Measurements from ENCODE around the gene TRAPPC12. TPM values are rescaled to one million over a fixed set of nuclear protein-coding genes. Genes with fewer than 3 reads are reported as not detected.
A peak's percentile ranks its signal among the peaks of the same experiment; 100 is the strongest.

The TRAPPC12 gene
- total RNA-seq, 1 donor from 2014 or later, result 121 TPM

DNA sequence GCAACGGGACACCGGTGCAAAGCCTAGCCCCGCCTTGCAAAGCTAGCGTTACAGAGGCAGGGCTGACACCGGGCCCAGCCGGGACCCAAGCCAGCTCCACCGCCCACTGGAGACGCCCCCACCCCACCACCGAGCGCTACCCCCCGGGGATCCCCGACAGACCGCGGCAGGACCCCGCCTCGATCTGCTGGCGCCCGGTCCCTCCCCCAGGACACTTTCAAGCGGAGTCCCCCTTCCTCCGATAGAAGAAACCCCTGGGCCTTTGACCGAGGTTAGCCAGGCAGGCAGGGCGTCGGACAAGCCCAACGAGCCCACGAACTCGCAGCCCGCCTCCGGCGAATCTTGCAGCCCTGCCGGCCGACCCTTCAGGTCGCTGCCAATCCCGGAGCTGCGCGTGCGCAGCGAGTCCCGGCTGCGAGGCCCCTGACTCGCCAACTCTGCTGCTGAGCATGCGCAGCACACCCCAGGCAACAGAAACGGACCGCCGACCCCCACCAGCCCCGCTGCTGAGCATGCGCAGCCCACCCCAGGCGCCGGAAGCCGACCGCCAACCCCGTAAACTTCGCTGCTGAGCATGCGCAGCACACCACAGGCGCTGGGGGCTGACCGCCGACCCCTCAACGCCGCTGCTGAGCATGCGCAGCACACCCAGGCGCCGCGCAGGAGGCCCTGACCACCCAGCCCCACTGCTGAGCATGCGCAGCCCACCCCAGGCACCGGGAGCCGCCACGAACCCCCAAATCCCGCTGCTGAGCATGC, 139.2 kb downstream of the TRAPPC12 start:
- Mint-ChIP-seq H3K4me3 (ENCODE audit: low read depth) (peak overlapping the region; percentile 86), H3K9me3 (ENCODE audit: low read depth) (peaks cover 7% of the 10 kb centered on the region), H3K27ac (peak overlapping the region; percentile 95), H3K36me3 (ENCODE audit: insufficient read depth) (peaks cover 27% of the 10 kb centered on the region), H3K27me3 (no peaks in the 10 kb centered on the region), H3K4me1 (ENCODE audit: low read depth) (peaks cover 37% of the 10 kb centered on the region)
- DNase-seq (ENCODE audit: low spot score, unreplicated experiment), result peak; percentile 98
- TF ChIP-seq, protein P1, sequence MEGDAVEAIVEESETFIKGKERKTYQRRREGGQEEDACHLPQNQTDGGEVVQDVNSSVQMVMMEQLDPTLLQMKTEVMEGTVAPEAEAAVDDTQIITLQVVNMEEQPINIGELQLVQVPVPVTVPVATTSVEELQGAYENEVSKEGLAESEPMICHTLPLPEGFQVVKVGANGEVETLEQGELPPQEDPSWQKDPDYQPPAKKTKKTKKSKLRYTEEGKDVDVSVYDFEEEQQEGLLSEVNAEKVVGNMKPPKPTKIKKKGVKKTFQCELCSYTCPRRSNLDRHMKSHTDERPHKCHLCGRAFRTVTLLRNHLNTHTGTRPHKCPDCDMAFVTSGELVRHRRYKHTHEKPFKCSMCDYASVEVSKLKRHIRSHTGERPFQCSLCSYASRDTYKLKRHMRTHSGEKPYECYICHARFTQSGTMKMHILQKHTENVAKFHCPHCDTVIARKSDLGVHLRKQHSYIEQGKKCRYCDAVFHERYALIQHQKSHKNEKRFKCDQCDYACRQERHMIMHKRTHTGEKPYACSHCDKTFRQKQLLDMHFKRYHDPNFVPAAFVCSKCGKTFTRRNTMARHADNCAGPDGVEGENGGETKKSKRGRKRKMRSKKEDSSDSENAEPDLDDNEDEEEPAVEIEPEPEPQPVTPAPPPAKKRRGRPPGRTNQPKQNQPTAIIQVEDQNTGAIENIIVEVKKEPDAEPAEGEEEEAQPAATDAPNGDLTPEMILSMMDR (IDR thresholded peaks at IDR 0.05; ENCODE audit: unreplicated experiment), result no peak

DNA sequence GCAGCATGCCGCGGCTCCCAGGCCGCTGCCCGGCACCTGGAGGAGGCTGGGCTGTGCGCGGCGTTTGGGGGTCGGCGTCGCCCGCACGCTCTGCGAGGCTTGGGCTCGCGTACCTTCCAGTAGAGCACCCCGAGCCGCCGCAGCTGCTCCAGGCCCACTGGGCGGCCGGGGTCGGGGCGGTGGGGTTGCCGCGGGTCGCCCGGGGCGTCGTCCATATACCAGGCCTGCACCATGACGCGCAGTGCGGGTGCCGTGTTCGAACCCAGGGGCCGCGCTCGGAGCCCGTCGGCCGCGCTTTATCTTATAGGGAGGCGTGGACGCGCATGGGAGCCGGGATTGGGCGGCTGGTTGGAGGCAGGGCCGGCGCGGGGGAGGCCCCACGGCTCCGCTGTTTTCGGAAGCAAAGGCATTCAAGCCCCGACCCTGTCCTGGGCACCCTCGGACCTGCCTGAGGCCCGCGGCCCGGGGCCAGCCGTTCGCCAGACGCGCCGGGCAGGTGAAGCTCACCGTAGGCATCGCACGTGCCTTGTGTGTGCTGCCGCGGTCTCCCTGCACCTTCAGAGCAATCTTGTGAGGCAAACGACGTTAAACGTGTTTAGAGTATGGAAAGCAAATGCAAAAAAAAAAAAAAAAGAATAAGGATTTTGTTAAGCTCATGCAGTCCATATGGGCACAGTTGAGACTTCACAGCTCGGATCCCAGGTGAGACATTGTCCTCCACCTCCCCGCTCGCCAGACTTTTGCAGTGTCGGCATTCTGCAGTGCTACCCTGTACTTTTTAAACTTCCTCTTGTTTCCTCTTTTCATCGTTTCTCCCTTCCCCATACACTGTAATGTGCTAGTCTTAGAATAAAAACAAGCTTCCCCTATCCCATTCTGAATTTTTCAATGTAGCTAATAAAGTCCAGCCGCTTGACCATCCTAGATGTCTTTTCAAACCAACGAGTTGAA, 140.0 kb downstream of the TRAPPC12 start, which contains the start of gene ADI1:
Gene ADI1 (minus strand): TSS at position 277 of the 951 bp plus-strand sequence. CDS start 44 bp downstream, at position 233.
- Mint-ChIP-seq H3K27me3 (no peaks in the 10 kb centered on the region), H3K4me1 (ENCODE audit: low read depth) (peaks cover 42% of the 10 kb centered on the region), H3K4me3 (ENCODE audit: low read depth) (peak within 1 kb of the TSS; percentile 86), H3K27ac (peak within 1 kb of the TSS; percentile 95), H3K9me3 (ENCODE audit: low read depth) (peaks cover 7% of the 10 kb centered on the region), H3K36me3 (ENCODE audit: insufficient read depth) (peaks cover 21% of the 10 kb centered on the region)
- peak; percentile 59 for DNase-seq (ENCODE audit: low spot score, unreplicated experiment)
- TF ChIP-seq, protein P1 (IDR thresholded peaks at IDR 0.05; ENCODE audit: unreplicated experiment), result no peak

DNA sequence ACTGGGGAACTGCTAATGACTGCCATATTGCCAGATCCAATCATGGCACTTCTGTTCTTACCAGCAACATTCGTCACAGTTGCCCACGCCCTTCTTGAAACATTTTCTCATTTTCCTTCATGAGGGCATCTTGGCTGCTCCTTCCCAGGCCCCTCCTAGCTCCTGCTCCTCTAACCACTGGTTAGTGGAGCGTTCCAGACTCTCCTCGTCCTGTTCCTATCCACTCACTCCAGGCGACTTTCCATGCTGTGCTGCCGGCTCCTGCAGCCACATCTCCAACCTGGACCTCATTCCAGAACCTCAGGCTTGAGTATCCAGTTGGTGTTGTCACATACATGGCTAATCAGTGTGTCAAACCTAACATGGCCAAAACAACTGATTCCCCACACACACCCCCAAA, 141.1 kb downstream of the TRAPPC12 start:
- peaks cover 41% of the 10 kb centered on the region for H3K4me1 Mint-ChIP-seq (ENCODE audit: low read depth)
- peak overlapping the region; percentile 86 for H3K4me3 Mint-ChIP-seq (ENCODE audit: low read depth)
- peaks cover 14% of the 10 kb centered on the region for H3K36me3 Mint-ChIP-seq (ENCODE audit: insufficient read depth)
- H3K27me3 Mint-ChIP-seq, result no peaks in the 10 kb centered on the region
- peaks cover 4% of the 10 kb centered on the region for H3K9me3 Mint-ChIP-seq (ENCODE audit: low read depth)
- TF ChIP-seq, protein P1 (IDR thresholded peaks at IDR 0.05; ENCODE audit: unreplicated experiment), result no peak
- no peak overlapping the region for H3K27ac Mint-ChIP-seq
- DNase-seq (ENCODE audit: low spot score, unreplicated experiment), result no peak

DNA sequence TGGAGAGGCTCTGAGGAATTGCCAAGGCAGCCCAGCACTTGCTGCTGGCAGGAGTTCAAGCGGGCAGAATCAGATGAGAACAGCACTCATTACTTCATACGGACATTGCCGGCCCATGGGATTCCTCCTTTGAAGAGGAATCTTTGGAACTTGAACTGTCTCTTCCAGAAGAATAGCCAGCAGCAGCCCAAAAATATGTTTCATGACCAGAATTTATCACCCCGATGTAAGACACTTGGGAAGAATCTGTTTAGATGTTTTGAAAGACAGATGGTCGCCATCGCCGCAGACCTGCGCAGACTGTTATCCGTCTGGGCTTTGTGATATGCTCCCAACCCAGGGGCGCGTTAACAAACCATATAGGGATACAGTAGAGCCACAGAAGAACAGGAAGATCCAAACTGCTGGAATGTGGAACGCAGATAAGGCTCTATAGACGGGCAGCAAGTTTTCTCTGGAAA, 143.5 kb downstream of the TRAPPC12 start:
- DNase-seq (ENCODE audit: low spot score, unreplicated experiment), result no peak
- H3K36me3 Mint-ChIP-seq (ENCODE audit: insufficient read depth), result peaks cover under 1% of the 10 kb centered on the region
- no peak overlapping the region for H3K27ac Mint-ChIP-seq
- peaks cover 32% of the 10 kb centered on the region for H3K4me1 Mint-ChIP-seq (ENCODE audit: low read depth)
- TF ChIP-seq, protein P1 (IDR thresholded peaks at IDR 0.05; ENCODE audit: unreplicated experiment), result no peak
- no peaks in the 10 kb centered on the region for H3K27me3 Mint-ChIP-seq
- no peak overlapping the region for H3K4me3 Mint-ChIP-seq (ENCODE audit: low read depth)
- no peaks in the 10 kb centered on the region for H3K9me3 Mint-ChIP-seq (ENCODE audit: low read depth)

DNA sequence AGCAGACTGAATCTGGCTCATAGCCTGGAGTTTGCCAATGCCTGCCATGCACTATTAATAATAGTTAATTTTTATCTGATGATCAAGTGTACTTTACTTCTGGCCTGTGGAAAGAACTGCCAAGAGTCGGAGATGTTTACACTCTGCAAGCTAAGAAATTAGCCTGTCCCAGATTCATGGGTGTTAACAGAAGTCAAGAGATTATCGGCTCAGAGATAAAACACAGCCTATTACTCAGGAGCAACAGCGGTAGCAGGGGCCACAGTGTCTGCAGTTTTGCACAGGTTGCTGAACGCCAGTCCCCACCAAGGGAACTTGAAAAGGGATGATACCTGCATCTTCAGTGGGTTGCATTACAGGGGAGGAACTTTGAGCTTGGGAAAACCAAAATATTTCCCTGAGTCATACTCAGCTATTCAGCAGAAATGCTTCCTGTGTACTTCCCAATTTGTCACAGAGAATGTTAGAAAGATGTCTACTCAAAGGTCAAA, 144.1 kb downstream of the TRAPPC12 start:
- Mint-ChIP-seq H3K27ac (no peak overlapping the region), H3K4me1 (ENCODE audit: low read depth) (peaks cover 30% of the 10 kb centered on the region), H3K9me3 (ENCODE audit: low read depth) (no peaks in the 10 kb centered on the region), H3K36me3 (ENCODE audit: insufficient read depth) (no peaks in the 10 kb centered on the region), H3K27me3 (no peaks in the 10 kb centered on the region), H3K4me3 (ENCODE audit: low read depth) (peak overlapping the region; percentile 29)
- DNase-seq (ENCODE audit: low spot score, unreplicated experiment), result no peak
- TF ChIP-seq, protein P1 (IDR thresholded peaks at IDR 0.05; ENCODE audit: unreplicated experiment), result no peak

Measured in progenitor cell of endocrine pancreas (in vitro differentiated cells).